ENCODE measurements around the gene IL1RN.

The IL1RN gene

DNA sequence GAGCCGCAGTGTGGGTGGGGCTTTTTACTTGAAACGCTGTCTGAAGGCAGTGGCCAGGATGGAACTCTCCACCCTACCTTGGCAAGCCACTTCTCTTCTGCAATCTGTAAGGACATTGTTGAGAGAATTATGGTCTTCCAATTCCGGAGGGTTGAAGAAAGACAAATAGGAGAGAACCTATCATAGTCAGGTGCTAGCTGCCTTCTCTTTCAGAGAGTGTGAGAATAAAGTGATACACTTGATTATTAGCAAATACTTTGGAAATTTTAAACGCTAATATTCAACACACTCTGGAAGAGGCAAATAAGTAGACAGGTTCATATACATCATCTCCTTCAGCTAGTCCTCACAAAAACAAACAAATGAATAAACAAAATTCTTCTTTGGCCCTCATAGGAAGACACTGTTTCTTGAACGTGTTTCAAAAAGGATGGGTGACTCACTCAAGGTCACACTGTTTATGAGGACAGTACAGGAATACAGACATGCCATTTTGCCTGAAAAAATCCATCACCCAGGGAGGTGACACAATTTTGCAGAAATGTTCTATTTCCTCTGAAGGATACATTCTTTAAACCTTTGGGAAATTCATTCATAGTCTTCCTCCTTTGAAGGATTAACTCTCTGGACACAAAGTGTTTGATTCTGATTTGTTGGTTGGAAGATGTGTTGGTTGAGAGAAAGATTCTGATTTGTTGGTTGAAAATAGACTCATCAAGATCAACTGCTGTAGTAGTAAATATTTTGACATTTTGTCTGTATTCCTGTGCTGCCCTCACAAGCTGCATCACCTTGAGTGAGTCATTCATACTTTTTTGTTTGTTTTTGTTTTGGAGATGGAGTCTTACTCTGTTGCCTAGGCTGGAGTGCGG, 2.2 kb upstream of the IL1RN start:
- intact Hi-C loops (cut with micrococcal nuclease): no loop called here
- Mint-ChIP-seq H3K36me3 (ENCODE audit: low read depth) (peaks cover 31% of the 10 kb centered on the region), H3K27ac (peak overlapping the region; percentile 95), H3K4me3 (peak overlapping the region; percentile 53), H3K27me3 (no peaks in the 10 kb centered on the region), H3K9me3 (peaks cover 8% of the 10 kb centered on the region), H3K4me1 (ENCODE audit: low read depth) (peaks cover 89% of the 10 kb centered on the region)

GRCh38 chr2:113127646-113128570, 510 bp downstream of the IL1RN start:
- Mint-ChIP-seq H3K9me3 (no peaks in the 10 kb centered on the region), H3K4me3 (peak overlapping the region; percentile 84), H3K4me1 (ENCODE audit: low read depth) (peaks cover 91% of the 10 kb centered on the region), H3K27ac (peak overlapping the region; percentile 95), H3K27me3 (no peaks in the 10 kb centered on the region), H3K36me3 (ENCODE audit: low read depth) (peaks cover 53% of the 10 kb centered on the region)
- intact Hi-C loops (cut with micrococcal nuclease): no loop called here

- peaks cover 69% of the 10 kb centered on the region for H3K36me3 Mint-ChIP-seq (ENCODE audit: low read depth)
- H3K4me3 Mint-ChIP-seq: peak overlapping the region; percentile 47
- H3K9me3 Mint-ChIP-seq: no peaks in the 10 kb centered on the region
- H3K27me3 Mint-ChIP-seq: no peaks in the 10 kb centered on the region
- intact Hi-C loops (cut with micrococcal nuclease): no loop called here
- H3K4me1 Mint-ChIP-seq (ENCODE audit: low read depth): peaks cover 93% of the 10 kb centered on the region
- no peak overlapping the region for H3K27ac Mint-ChIP-seq
Observed at GRCh38 chr2:113129519-113130078, 2.2 kb downstream of the IL1RN start.

DNA sequence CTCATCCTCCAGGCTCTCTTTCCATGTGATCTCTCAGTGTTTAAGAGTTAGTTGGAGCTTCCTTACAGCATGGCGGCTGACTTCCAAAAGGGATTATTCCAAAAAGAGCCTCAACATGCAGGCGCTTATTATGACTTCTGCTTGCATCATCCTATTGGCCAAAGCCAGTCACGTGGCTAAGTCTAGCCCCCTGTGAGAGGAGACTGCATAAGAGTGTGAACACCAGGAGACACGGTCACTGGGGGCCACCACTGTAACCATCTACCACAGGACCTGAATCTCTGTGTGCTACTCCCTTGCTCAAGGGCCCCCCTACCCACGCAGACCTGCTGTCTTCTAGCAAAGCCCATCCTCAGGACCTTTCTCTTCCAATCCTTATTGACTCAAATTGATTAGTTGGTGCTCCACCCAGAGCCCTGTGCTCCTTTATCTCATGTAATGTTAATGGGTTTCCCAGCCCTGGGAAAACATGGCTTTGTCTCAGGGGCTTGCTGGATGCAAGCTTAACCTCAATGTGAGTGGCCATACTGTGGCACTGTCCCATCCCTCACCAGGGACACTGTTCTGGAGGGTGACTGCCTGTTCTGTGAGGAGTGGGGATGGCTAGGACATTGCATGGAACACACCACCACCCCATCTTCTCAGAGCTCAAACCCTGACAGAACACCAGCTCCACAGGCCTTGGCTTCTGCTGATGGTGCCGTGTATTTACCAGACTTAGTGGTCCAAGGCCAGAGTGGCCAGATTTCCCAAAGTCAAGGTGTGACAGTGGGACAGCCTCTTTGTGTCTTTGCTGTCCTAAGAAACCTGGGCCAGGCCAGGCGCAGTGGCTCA, 4.2 kb downstream of the IL1RN start:
- Mint-ChIP-seq H3K36me3 (ENCODE audit: low read depth) (peaks cover 69% of the 10 kb centered on the region), H3K27ac (peak overlapping the region; percentile 60), H3K27me3 (no peaks in the 10 kb centered on the region), H3K9me3 (no peaks in the 10 kb centered on the region), H3K4me3 (no peak overlapping the region), H3K4me1 (ENCODE audit: low read depth) (peaks cover 87% of the 10 kb centered on the region)
- intact Hi-C loops (cut with micrococcal nuclease): no loop called here

GRCh38 chr2:113132414-113133021, 5.1 kb downstream of the IL1RN start:
- intact Hi-C loops (cut with micrococcal nuclease): no loop called here
- Mint-ChIP-seq H3K36me3 (ENCODE audit: low read depth) (peaks cover 66% of the 10 kb centered on the region), H3K27ac (peak overlapping the region; percentile 69), H3K9me3 (no peaks in the 10 kb centered on the region), H3K27me3 (no peaks in the 10 kb centered on the region), H3K4me3 (no peak overlapping the region), H3K4me1 (ENCODE audit: low read depth) (peaks cover 85% of the 10 kb centered on the region)

DNA sequence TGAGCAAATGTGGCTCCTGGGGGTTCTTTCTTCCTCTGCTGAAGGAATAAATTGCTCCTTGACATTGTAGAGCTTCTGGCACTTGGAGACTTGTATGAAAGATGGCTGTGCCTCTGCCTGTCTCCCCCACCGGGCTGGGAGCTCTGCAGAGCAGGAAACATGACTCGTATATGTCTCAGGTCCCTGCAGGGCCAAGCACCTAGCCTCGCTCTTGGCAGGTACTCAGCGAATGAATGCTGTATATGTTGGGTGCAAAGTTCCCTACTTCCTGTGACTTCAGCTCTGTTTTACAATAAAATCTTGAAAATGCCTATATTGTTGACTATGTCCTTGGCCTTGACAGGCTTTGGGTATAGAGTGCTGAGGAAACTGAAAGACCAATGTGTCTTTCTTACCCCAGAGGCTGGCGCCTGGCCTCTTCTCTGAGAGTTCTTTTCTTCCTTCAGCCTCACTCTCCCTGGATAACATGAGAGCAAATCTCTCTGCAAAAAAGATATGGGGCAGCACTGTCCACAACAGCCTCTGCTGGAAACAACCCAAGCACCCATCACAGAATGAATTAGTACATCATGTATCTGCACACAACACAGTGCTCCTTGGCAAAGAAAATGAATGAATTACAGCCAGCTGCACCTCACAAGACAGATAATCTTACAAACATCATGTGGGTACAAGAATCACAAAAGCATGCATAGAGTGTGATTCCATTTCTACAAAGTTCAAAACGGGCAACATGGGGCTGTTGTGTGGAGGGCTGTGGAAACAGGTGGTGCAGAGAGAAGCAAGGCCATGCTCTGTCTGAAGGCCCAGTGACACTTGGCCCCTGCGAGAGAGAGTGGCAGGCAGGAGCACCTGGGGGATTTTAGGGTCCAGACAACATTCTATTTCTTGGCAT, 6.6 kb downstream of the IL1RN start:
- H3K27ac Mint-ChIP-seq: peak overlapping the region; percentile 69
- intact Hi-C loops (cut with micrococcal nuclease): no loop called here
- H3K36me3 Mint-ChIP-seq (ENCODE audit: low read depth): peaks cover 53% of the 10 kb centered on the region
- no peaks in the 10 kb centered on the region for H3K27me3 Mint-ChIP-seq
- H3K4me1 Mint-ChIP-seq (ENCODE audit: low read depth): peaks cover 71% of the 10 kb centered on the region
- no peak overlapping the region for H3K4me3 Mint-ChIP-seq
- no peaks in the 10 kb centered on the region for H3K9me3 Mint-ChIP-seq

- intact Hi-C loops (cut with micrococcal nuclease): loop anchor here (5.0 kb wide), 2 partner anchors 38 to 258 kb away; partner anchors contain the start of gene PSD4
- peaks cover 49% of the 10 kb centered on the region for H3K36me3 Mint-ChIP-seq (ENCODE audit: low read depth)
- H3K4me3 Mint-ChIP-seq: no peak overlapping the region
- peak overlapping the region; percentile 69 for H3K27ac Mint-ChIP-seq
- no peaks in the 10 kb centered on the region for H3K27me3 Mint-ChIP-seq
- no peaks in the 10 kb centered on the region for H3K9me3 Mint-ChIP-seq
- peaks cover 65% of the 10 kb centered on the region for H3K4me1 Mint-ChIP-seq (ENCODE audit: low read depth)
Observed at GRCh38 chr2:113134717-113135116, 7.3 kb downstream of the IL1RN start.

DNA sequence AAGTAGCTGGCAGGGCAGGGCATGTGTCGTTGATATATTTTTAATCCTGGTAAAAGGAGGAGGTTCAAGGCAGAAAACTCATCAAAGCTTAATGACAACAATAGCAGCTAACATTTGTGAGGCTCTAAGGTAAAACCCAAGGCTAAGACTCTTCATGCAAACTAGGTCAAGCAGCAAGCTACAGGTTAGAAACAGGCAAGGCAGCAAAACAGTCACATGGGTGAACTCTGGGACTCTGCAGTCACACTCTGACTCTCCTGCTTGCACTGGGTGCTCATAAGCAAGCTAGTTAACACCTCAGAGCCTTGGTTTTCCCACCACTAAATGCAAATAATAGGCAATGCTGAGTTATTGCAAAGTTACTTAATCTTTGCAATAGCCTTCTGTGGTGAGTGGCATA, 7.9 kb downstream of the IL1RN start:
- intact Hi-C loops (cut with micrococcal nuclease): loop anchor here (5.0 kb wide), 2 partner anchors 37 to 257 kb away; partner anchors contain the start of gene PSD4
- Mint-ChIP-seq H3K9me3 (no peaks in the 10 kb centered on the region), H3K27ac (peak overlapping the region; percentile 69), H3K27me3 (no peaks in the 10 kb centered on the region), H3K4me1 (ENCODE audit: low read depth) (peaks cover 59% of the 10 kb centered on the region), H3K4me3 (no peak overlapping the region), H3K36me3 (ENCODE audit: low read depth) (peaks cover 43% of the 10 kb centered on the region)

GRCh38 chr2:113136828-113137775, 9.7 kb downstream of the IL1RN start:
- no peaks in the 10 kb centered on the region for H3K9me3 Mint-ChIP-seq
- H3K36me3 Mint-ChIP-seq (ENCODE audit: low read depth): peaks cover 25% of the 10 kb centered on the region
- peaks cover 44% of the 10 kb centered on the region for H3K4me1 Mint-ChIP-seq (ENCODE audit: low read depth)
- peak overlapping the region; percentile 9 for H3K27ac Mint-ChIP-seq
- intact Hi-C loops (cut with micrococcal nuclease): loop anchor here (1.0 to 5.0 kb wide), 4 partner anchors 35 to 255 kb away; partner anchors contain the start of gene PSD4
- H3K27me3 Mint-ChIP-seq: no peaks in the 10 kb centered on the region
- no peak overlapping the region for H3K4me3 Mint-ChIP-seq

DNA sequence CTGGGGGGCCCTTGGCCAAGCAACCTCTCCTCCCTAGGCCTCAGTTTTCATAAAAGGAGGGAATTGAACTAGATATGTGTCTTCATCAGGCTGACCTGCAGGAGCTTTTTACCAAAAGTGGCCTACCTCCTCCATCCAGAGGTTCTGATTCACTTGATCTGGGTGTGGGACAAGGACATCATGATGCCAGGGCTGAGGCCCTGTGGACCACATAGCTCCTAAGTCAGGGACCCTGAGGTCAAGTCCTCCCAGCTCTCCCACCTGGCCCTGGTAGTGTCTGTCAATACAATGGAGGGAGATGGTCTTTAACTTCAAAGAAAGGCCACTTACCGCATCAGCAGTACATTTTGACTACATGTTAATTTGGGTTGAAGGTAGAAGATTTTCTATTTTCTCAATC, 10.4 kb downstream of the IL1RN start:
- Mint-ChIP-seq H3K27me3 (no peaks in the 10 kb centered on the region), H3K9me3 (no peaks in the 10 kb centered on the region), H3K4me1 (ENCODE audit: low read depth) (peaks cover 39% of the 10 kb centered on the region), H3K36me3 (ENCODE audit: low read depth) (peaks cover 17% of the 10 kb centered on the region), H3K4me3 (no peak overlapping the region), H3K27ac (no peak overlapping the region)
- intact Hi-C loops (cut with micrococcal nuclease): loop anchor here (1.0 to 5.0 kb wide), 5 partner anchors 34 to 254 kb away; partner anchors contain the start of gene PSD4

Data from dendritic cell treated with granulocyte-macrophage colony-stimulating factor and Interleukin-4, amounts not matched to agents 40 ng/mL and 50 ng/mL, for 4 days (primary cell).